ENCODE data around the gene SUN5. TPM values are rescaled to one million over a fixed set of nuclear protein-coding genes. Genes with fewer than 3 reads are reported as not detected.

Gene SUN5
- polyA plus RNA-seq, 3 donors from 2014 or later, result not detected

Other genes with a start within 250 kb of the SUN5 start
- under 1 TPM; 0.16 to 0.85 (median 0.32) TPM for gene DNMT3B, start 242.0 kb downstream of the SUN5 start, polyA plus RNA-seq
- gene MAPRE1, start 184.5 kb downstream of the SUN5 start, polyA plus RNA-seq, result 100 to 1,000 TPM; 137 to 218 (median 150) TPM
- under 1 TPM in 1 of 3 donors, not detected in 2; 0.20 TPM for gene EFCAB8, start 145.5 kb downstream of the SUN5 start, polyA plus RNA-seq
- not detected for gene BPIFB2, start 3.3 kb upstream of the SUN5 start, polyA plus RNA-seq
- gene BPIFB6, start 27.2 kb upstream of the SUN5 start, polyA plus RNA-seq, result not detected
- not detected for gene BPIFB3, start 49.5 kb upstream of the SUN5 start, polyA plus RNA-seq
- not detected for gene BPIFB4, start 75.2 kb upstream of the SUN5 start, polyA plus RNA-seq
- gene BPIFA2, start 163.7 kb upstream of the SUN5 start, polyA plus RNA-seq, result not detected
- gene BPIFA3, start 212.9 kb upstream of the SUN5 start, polyA plus RNA-seq, result not detected
- not detected for gene BPIFA1, start 231.6 kb upstream of the SUN5 start, polyA plus RNA-seq